EH (cell line): ENCODE results near the gene GCK.
A peak's percentile ranks its signal among the peaks of the same experiment; 100 is the strongest.

Experiments
- DNase-seq: peaks from one replicate; pipeline ENCODE4 v3.0.0-alpha.2; 2015; ENCODE audit warnings: low read depth

GCK gene

GRCh38 chr7:44222776-44223261 is 33.6 kb upstream of the GCK start:
- no peak for DNase-seq

GRCh38 chr7:44222074-44222473 is 32.8 kb upstream of the GCK start:
- no peak for DNase-seq

- DNase-seq: peak; percentile 36
These were observed 32.1 kb upstream of the GCK start for GRCh38 chr7:44221231-44221791.

GRCh38 chr7:44220358-44221112 is 31.3 kb upstream of the GCK start:
- DNase-seq: no peak

- DNase-seq: no peak
These were observed 30.8 kb upstream of the GCK start for GRCh38 chr7:44220046-44220357.

GRCh38 chr7:44219371-44220045 is 30.3 kb upstream of the GCK start:
- DNase-seq: no peak

GRCh38 chr7:44218418-44219201 is 29.4 kb upstream of the GCK start:
- peak; percentile 34 for DNase-seq

GRCh38 chr7:44217852-44218402 is 28.7 kb upstream of the GCK start:
- DNase-seq: no peak

GRCh38 chr7:44217223-44217714 is 28.0 kb upstream of the GCK start:
- no peak for DNase-seq

GRCh38 chr7:44216521-44217222 is 27.4 kb upstream of the GCK start:
- no peak for DNase-seq

GRCh38 chr7:44216019-44216418 is 26.8 kb upstream of the GCK start:
- DNase-seq: no peak

GRCh38 chr7:44215531-44215930 is 26.3 kb upstream of the GCK start:
- DNase-seq: no peak

- no peak for DNase-seq
These were observed 24.7 kb upstream of the GCK start for GRCh38 chr7:44213877-44214388.

GRCh38 chr7:44213206-44213876 is 24.1 kb upstream of the GCK start:
- no peak for DNase-seq

GRCh38 chr7:44212581-44213184 is 23.4 kb upstream of the GCK start:
- no peak for DNase-seq

GRCh38 chr7:44212018-44212417 is 22.8 kb upstream of the GCK start:
- no peak for DNase-seq

GRCh38 chr7:44211126-44211675 is 22.0 kb upstream of the GCK start:
- no peak for DNase-seq

- no peak for DNase-seq
These were observed 20.9 kb upstream of the GCK start for GRCh38 chr7:44210107-44210506.

- no peak for DNase-seq
These were observed 18.8 kb upstream of the GCK start for GRCh38 chr7:44208085-44208484.

GRCh38 chr7:44206008-44206407 is 16.8 kb upstream of the GCK start:
- no peak for DNase-seq
